OCI-LY7 (cell line): Measurements from ENCODE around the gene ARF4.

Experiments used
- EZH2phosphoT487 ChIP-seq: fragments of 200-600 bp; sonication (generic); IDR thresholded peaks from 2 replicates; pipeline ENCODE4 v1.6.1; 2018; ENCODE audit warnings: low read depth, borderline replicate concordance, mild to moderate bottlenecking, mixed run types, antibody characterized with exemption, low read length, moderate library complexity, mixed read lengths
- TF ChIP-seq, protein P1 (sequence below): fragments of 200-600 bp; sonication (generic); conservative IDR thresholded peaks from 2 replicates; pipeline ENCODE4 v1.5.1; 2014; ENCODE audit warnings: mild to moderate bottlenecking, antibody characterized with exemption, low read length, moderate library complexity, mixed read lengths

DNA sequence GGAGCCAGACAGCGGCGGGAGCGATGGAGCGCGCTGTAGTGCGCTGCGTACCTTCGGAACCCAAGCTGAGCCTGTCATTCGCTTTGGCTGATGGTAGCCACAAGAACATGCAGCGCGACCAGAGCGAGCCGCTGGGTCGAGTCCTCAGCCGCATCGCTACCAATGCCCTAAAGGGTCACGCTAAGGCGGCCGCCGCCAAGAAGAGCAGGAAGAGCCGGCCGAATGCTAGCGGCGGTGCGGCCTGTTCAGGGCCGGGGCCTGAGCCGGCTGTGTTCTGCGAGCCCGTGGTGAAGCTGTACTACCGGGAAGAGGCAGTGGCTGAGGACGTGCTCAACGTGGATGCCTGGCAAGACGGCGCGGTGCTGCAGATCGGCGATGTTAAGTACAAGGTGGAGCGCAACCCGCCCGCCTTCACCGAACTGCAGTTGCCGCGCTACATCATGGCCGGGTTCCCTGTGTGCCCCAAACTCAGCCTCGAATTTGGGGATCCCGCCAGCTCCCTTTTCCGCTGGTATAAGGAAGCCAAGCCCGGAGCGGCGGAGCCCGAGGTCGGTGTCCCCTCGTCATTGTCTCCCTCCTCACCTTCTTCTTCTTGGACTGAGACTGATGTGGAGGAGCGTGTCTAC is 40.6 kb downstream of the ARF4 start:
- TF ChIP-seq, protein P1, sequence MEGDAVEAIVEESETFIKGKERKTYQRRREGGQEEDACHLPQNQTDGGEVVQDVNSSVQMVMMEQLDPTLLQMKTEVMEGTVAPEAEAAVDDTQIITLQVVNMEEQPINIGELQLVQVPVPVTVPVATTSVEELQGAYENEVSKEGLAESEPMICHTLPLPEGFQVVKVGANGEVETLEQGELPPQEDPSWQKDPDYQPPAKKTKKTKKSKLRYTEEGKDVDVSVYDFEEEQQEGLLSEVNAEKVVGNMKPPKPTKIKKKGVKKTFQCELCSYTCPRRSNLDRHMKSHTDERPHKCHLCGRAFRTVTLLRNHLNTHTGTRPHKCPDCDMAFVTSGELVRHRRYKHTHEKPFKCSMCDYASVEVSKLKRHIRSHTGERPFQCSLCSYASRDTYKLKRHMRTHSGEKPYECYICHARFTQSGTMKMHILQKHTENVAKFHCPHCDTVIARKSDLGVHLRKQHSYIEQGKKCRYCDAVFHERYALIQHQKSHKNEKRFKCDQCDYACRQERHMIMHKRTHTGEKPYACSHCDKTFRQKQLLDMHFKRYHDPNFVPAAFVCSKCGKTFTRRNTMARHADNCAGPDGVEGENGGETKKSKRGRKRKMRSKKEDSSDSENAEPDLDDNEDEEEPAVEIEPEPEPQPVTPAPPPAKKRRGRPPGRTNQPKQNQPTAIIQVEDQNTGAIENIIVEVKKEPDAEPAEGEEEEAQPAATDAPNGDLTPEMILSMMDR = no peak
- no peak for TF ChIP-seq EZH2phosphoT487
